ENCODE results near the gene ITM2B.
"Not testable (repeated sequence)": the region's sequence is repeated elsewhere in the genome, so short reads cannot be mapped to it uniquely, and the experiment has no call there.

Gene ITM2B

DNA sequence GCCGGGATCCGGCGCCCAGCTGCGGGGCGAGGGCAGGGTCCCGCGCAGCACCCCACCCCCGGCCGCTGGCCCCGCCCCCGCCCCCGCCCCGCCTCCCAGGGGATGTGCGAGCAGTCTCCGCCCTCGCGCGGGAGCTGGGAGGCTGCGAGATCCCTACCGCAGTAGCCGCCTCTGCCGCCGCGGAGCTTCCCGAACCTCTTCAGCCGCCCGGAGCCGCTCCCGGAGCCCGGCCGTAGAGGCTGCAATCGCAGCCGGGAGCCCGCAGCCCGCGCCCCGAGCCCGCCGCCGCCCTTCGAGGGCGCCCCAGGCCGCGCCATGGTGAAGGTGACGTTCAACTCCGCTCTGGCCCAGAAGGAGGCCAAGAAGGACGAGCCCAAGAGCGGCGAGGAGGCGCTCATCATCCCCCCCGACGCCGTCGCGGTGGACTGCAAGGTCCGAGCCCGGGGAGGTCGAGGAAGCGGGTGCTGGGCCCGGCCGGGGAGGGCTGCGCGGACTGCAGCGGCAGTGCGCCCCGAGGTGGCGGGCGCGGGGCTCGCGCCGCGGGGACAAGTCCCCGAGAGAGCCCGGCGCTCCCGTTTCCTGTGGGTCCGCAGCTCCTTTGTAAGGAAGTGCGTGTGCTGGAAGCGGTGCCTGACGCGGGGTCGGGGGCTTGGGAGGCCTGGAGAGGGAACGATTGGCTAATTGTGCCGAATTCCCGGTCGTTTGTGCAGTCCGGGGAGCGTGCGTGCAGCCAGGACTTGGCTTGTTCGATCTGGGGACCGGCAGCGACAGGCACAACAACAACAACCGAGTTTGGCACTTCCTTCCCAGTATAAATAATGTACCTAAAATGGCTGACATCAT lies at the start of gene ITM2B:
TSS of gene ITM2B (plus strand) at position 161 of the 843 bp plus-strand sequence. CDS start at position 316, 155 bp downstream.
- DNase-seq (ENCODE audit: low spot score), result peak; percentile 77

DNA sequence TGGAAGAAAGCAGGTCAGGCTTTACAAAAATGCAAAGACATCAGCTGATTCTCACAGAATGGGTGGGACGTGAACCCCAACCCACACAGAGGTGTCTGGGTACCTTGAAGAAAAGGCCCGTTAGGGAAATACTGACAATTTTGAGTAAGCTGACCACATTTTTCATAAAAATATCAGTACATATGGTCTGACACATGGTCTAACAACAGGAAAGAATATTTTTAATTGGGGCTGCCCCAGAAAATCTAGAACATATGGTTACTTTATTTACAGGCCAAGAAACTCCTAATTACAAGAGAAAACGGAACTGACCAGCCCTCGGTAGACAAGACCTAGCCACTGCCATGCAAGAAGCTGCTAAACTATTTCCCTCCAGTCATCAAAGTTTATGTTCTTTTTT lies 48.7 kb upstream of the ITM2B start:
- no peak for DNase-seq (ENCODE audit: low spot score)

DNA sequence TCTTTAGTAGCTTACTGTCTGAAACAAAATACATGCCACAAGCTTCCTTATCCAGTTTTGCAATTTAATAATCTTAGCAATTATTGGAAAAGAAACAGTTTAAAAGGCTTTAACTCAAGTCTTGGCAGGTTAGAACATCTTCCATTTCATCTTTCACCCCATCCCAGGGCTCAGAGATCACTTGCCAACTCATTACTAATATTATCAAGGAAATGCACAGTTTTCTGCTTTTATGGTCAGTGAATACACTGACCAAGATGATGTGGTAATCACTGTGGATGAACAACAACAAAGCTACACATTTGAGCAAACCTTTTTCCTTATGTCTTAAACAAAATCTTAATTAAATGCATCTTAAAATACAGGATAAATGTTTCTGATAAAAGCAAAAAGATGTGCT lies 48.0 kb upstream of the ITM2B start:
- no peak for DNase-seq (ENCODE audit: low spot score)

DNA sequence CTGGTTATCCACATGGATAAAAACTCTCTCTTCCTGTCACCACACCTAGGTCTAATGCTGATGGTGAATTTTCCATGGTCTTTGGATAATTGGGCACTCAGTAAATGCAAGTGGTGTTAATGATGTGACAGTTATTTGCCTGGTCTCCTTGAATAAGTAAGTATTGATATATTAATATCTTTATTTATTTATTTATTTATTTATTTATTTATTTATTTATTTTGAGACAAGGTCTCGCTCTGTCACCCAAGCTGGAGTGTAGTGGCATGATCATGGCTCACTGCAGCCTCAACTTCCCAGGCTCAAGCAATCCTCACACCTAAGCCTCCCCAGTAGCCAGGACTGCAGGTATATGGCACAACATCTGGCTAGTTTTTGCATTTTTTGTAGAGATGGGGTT lies 46.3 kb upstream of the ITM2B start:
- DNase-seq (ENCODE audit: low spot score), result no peak

DNA sequence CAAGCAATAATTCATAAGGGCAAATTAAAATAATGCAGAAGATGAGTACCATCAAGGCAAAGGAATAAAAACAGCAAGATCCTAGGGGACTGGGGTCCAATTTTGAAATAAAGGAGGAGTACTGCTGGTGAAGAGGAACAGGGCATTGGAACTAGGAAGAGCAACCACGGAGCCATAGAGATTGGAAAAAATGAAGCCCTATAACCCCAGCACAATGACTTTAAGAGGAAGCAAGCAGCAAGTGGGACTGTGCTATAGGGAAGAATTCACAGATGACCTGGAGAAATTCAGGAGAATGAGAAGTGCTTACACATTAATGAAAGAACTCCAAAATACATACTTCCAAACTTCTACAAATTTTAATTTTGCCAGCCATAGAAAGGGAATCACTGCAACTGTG lies 44.9 kb upstream of the ITM2B start:
- DNase-seq (ENCODE audit: low spot score), result no peak

DNA sequence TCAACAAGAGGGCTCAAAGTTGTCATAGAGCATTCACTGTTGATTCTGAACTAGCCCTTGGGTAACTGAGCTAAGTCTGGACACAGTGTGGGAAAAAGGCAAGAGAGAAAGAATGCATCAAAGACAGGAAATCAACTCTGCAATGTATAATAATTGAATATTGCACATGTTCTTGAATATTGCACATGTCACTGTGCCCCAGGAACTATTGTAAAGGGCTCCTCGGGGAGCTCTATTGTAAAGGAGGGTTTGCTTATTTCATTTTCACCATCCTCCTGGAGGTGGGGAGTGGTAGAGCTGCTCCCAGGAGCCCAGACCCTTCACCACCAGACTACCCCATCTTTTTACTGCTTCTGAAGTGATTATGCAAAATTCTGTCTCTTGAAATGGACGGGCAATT lies 44.4 kb upstream of the ITM2B start:
- no peak for DNase-seq (ENCODE audit: low spot score)

DNA sequence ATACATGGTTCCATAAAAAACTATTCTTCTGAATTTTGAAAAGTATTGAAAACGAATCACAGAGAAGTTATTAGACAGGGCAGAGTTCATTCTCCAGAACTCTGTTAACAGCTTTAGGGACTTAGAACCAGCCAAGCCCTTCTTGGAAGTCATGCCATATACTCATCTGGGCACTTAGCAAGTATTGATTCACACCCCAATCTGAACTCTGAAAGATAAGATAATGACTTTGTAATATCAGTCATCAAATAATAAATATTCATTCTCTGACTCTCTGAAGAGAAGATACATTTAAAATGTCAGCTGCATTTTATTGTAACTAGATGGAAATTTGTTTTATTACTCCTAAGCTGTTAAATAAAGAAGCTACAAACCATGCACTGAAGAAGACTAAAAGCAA lies 43.8 kb upstream of the ITM2B start:
- no peak for DNase-seq (ENCODE audit: low spot score)

DNA sequence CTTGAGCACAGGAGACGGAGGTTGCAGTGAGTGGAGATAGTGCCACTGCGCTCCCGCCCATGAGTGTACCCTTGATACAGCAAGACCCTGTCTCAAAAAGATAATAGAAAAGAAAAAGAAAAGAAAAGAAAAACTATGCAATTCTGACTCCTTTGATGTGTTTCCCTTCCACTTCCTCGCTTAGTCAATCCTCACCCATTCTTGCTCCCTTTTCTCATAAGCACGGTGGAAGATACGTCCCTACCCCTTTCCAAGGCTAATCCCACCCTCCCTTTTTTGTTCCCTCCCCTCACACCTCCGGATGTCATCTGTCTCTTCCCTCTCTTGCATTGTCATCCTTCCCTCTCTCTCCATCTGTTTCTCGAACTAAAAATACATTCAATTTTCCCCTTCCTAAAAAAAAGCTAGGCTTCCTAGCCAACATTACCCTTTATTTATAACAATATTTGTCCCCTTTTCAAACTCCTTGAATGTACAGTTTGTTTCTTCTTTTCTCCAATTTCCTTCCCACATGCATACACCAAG lies 40.5 kb upstream of the ITM2B start:
- DNase-seq (ENCODE audit: low spot score), result no peak

DNA sequence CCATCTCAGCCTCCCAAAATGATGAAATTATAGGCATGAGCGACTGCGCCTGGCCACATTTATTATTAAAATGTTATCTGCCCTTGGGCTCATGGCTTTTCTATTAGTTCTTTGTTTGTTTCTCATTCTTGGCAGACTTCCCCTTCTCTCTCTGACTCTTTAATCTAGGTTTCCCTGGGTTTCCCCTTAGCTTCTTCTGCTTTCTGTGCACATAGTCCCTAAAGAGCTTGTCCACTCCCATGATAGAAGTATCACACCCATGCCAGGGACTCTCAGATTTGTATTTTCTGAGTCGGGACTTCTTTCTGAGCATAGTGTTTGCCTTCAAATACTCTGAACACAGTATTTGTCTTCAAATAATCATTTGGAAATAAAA lies 38.6 kb upstream of the ITM2B start:
- DNase-seq (ENCODE audit: low spot score), result no peak

DNA sequence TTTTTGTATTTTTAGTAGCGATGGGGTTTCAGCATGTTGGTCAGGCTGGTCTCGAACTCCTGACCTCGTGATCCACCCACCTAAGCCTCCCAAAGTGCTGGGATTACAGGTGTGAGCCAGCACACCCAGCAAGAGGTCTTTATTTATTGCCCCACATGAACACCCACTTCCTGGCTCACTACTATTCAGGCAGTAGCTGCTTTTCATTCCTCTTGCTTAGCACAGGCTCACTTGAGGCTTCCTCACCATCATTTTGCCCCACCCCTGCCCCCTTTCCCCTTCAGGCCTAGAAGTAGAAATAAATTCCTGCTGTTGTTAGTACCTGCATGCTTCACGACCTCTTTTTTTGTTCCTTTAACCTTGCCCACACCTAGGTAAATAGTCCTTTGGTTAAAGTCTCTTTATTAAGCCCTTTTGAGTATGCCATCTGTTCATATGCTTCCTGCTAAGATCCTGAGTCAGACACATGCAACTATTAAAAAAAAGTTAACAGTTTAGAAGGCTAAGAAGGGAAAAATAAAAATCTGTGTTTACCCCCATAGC lies 33.5 kb upstream of the ITM2B start:
- DNase-seq (ENCODE audit: low spot score), result no peak

DNA sequence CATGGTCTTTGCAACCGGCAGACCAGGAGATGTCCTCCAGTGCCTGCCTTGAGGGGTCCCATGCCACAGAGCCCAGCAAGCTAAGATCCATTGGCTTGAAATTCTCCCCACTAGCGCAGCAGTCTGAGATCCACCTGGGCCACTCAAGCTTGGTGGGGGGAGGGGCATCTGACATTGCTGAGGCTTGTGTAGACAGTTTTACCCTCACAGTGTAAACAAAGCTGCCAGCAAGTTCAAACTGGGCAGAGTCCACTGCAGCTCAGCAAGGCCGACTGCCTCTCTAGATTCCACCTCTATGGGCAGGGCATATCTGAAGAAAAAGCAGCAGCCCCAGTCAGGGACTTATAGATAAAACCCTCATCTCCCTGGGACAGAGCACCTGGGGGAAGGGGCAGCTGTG lies 32.0 kb upstream of the ITM2B start:
- DNase-seq (ENCODE audit: low spot score), result no peak

DNA sequence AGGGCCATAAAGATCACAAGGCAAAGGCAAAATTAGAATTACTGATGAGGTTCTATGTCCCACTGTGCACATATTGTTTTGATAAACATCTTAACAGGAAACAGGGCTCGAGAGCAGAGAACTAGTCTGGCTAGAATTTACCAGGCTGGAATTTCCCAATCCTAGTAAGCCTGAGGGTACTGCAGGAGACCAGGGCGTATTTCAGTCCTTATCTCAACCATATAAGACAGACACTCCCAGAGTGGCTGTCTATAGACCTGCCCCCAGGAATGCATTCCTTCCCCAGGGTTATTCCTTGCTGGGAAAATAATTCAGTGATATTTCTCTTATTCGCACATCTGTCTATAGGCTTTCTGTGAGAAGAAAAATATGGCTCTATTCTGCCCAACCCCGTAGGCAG lies 25.8 kb upstream of the ITM2B start:
- not testable (repeated sequence) for DNase-seq (ENCODE audit: low spot score)

DNA sequence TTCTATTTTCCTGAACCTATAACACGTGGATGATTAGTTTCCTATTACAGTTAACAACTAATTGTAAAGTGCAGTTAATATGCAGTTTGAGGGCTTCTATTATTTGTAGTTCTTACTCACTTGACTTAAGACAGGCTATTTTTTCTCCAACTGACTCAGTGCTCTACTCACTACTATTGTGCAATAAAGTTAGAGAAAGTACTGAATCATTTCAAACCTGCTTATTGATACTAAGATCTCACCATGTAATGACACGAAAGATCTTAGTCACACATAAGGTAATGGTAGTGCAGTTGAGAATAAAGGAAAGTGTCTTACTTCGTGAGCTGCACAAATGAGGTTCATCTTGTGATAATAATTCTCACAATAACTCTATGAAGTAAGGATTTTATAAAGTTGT lies 22.8 kb upstream of the ITM2B start:
- no peak for DNase-seq (ENCODE audit: low spot score)

DNA sequence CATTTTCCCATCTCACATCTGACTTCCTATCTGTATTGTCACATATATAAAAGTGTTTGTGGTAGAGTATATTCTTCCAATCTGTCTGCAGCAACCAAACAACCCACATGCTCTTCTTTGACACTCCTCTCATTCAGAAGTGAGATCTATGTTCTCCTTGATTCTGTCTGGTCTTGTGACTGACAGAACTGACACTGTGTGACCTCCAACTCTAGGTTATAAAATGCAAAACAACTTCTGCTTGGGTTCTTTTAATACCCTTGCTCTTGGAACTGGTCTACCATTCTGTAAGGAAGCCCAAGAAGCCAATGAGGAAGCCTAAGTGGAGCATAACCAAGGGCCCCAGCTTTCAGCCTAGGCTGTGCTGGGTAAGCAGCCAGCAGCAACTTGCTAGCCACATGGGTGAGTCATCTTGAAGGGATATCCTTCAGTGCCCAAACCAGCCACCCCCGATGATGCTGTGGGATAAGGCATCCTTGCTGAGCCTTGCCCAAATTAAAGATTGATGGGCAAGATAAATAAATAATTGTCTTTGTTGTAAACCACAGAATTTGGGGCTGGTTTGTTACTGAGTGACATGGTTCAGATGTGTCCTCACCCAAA lies 18.4 kb upstream of the ITM2B start:
- DNase-seq (ENCODE audit: low spot score), result no peak

DNA sequence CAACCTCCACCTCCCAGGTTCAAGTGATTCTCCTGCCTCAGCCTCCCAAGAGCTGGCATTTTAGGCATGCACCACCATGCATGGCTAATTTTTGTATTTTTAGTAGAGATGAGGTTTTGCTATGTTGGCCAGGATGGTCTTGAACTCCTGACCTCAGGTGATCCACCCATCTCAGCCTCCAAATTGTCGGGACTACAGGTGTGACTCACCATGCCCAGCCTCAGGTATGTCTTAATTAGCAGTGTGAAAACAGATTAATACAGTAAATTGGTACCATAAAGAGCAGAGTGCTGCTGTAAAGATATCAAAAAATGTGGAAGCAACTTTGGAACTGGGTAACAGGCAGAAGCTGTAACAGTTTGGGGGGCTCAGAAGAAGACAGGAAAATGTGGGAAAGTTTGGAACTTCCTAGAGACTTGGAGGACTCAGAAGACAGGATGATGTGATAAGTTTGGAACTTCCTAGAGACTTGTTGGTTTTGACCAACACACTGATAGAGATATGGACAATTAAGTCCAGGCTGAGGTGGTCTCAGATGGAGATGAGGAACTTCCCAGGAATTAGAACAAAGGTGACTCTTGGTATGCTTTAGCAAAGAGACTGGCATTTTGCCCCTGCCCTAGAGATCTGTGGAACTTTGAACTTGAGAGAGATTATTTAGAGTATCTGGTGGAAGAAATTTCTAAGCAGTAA lies 17.3 kb upstream of the ITM2B start:
- DNase-seq (ENCODE audit: low spot score), result not testable (repeated sequence)

DNA sequence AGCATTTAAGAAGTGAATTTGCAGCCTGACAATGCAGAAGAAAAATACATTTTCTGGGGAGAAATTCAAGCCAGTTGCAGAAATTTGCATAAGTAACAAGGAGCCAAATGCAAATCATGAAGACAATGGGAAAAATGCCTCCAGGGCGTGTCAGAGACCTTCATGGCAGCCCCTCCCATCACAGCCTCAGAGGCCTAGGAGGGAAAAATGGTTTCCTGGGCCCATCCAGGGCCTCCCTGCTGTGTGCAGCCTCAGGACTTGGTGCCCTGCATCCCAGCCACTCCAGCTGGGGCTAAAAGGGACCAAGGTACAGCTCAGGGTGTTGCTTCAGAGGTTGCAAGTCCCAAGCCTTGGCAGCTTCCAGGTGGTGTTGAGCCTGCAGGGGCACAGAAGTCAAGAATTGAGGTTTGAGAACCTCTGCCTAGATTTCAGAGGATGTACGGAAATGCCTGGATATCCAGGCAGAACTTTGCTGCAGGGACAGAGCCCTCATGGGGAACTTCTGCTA lies 16.7 kb upstream of the ITM2B start:
- DNase-seq (ENCODE audit: low spot score), result no peak

DNA sequence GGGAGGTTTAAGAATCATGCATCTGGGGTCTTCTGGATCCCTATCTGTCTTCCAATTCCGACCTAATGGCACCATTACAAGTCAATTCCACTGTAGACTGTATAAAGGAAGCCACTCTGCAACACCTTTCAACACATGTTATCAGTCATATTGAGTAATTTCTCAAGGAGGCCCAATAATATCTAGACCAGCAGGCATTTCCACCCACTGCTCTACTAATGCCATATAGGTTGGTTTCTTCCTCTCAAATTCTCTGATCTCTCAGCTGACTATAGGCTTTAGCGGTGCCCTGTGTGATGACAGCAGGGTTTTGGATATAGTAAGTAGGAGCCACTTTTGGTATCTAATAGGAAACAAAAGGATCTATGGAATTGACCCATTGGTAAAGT lies 12.4 kb upstream of the ITM2B start:
- no peak for DNase-seq (ENCODE audit: low spot score)

DNA sequence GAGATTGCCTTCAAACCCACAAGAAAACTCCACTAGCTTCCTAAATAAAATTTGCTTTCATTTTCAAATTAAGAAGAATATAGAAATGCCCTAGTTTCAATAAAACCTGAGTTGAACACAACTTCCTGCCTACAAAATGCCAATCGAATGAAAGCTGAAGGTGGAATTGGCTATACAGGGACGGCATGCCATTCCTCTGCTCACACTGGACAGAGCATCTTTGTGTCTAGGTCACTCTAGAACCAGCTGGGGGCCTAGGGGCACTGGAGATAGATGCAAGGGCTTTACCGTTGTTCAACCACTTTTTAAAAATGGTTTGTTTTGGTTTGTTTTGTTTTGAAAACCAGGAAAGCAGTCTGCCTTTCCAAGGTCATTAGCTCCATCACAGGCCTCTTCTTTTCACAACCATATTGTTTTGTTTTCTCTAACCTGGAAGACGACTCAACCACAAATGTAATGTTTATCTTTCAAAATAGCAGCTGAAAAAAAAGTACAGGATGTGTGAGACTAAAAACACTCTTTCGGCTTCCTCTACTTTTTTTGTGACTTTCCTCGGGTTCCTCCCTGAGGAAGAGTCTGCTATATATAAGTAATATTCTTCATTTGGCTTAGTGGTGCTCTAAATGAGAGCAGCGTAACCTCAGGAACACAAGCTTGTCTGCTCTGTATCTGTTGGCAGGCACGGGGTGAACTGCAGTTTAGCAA lies 11.9 kb upstream of the ITM2B start:
- DNase-seq (ENCODE audit: low spot score), result no peak

DNA sequence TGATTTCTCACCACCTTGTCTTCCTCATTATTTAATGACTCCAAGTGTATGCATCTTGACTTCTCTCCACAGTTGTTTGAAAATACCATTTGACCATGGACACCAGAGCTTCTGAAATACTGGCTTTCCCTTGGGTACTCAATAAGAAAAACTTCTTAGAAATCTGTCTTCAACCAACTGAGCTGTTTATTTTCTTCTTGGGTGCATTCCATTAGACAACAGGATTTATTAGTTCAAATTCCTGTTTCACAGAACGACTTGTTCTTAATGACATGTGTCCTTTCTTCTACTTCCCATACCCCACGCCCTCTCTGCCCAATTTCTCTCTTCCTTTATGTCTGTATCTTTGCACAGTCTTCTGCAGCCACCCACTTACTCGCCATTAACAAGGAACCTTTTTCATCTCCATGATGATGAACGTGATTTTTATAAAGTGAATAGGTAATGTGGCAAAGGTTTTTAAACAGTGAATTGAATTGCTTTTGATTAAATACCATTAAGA lies 11.3 kb upstream of the ITM2B start:
- DNase-seq (ENCODE audit: low spot score), result no peak

DNA sequence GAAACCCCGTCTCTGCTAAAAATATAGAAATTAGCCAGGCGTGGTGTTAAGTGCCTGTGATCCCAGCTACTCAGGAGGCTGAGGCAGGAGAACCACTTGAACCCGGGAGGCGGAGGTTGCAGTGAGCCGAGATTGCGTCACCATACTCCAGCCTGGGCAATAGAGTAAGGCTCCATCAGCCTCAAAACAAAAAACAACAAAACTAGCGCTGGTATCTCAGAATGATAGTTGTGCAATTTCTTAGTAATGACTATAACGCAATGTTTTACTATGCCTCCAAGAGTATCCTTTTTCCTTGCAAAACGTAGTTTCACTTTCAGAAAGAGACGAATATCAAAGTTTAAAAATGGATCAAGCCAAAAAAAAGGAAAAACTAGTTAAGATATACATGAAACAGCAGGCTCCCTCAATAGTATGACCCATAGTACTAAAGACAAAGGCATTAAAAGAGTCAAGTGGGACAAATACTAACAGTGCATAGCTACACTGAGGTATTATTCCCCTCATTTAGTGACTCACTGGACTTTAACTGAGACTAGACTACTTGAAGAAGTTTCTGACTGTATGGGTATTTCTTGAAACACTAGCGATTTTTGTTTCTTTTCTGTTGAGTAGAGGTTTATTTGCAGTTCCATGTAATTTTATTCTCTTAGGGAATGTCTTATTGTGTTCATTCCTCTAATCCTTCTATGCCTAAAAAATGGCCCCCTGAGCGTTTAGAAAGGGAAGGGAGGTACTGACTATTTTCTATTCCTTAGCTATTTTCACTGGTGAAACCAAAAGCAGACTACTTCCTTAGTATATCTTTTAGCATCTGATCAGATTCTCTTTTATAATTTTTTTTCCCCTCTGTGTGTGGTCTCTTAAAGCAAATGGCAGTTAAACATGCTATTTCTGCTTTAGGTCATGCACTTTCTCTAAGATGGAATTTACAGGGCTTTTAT lies 10.4 kb upstream of the ITM2B start:
- DNase-seq (ENCODE audit: low spot score), result no peak

DNA sequence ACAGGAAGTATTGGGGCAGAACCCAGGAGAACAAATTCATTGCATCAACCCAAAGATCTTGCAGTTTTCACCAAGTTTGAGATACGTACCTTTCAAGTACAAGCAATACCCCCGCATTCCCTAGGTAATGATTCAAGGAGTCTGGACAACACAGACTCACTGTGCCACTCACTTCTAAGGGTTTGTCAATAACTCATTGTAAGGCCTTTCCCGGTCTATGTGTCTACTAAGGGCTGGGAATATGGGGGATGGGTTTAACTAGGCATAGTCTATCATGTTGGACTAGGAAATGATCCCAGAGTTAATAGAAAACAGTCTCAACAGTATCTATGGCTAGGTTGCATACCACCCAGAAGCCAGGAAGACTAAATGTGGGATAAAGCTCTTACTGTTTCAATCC lies 8.3 kb upstream of the ITM2B start:
- no peak for DNase-seq (ENCODE audit: low spot score)

Measured in germinal center (tissue), 1 donor.